Epithelial cell of esophagus (primary cell): Measurements from ENCODE around the gene SIPA1.
A peak's percentile ranks its signal among the peaks of the same experiment; 100 is the strongest.
"Not testable (repeated sequence)": the region's sequence is repeated elsewhere in the genome, so short reads cannot be mapped to it uniquely, and the experiment has no call there.

ENCODE experiments used
- DNase-seq: peaks from one replicate; pipeline ENCODE4 v3.0.0; 2010; ENCODE audit warnings: low read depth
- H3K4me3 ChIP-seq: 2 replicates; pipeline ENCODE4 v1.5.1; 2011; ENCODE audit warnings: mild to moderate bottlenecking, low read length, control low read depth
- CTCF ChIP-seq: IDR thresholded peaks from 2 replicates; pipeline ENCODE4 v1.5.1; 2011; ENCODE audit warnings: low read depth, mild to moderate bottlenecking, low read length, control low read depth, inconsistent platforms; ENCODE audit not compliant: insufficient read depth; ENCODE audit errors: missing control alignments

Gene SIPA1

GRCh38 chr11:65658174-65659021 lies 20.5 kb downstream of the SIPA1 start:
- TF ChIP-seq CTCF = no peak
- no peak for DNase-seq
- no peak overlapping the region for H3K4me3 ChIP-seq

- DNase-seq = no peak
Observed at GRCh38 chr11:65660038-65660437, 22.1 kb downstream of the SIPA1 start.

GRCh38 chr11:65660908-65661307 lies 23.0 kb downstream of the SIPA1 start:
- not testable (repeated sequence) for H3K4me3 ChIP-seq, DNase-seq

More at GRCh38 chr11:65660038-65660437, 22.1 kb downstream of the SIPA1 start:
- H3K4me3 ChIP-seq = no peak overlapping the region
- TF ChIP-seq CTCF = no peak

GRCh38 chr11:65661599-65662246 lies 23.8 kb downstream of the SIPA1 start:
- peak overlapping the region; percentile 99 for H3K4me3 ChIP-seq
- TF ChIP-seq CTCF = no peak
- no peak for DNase-seq

GRCh38 chr11:65662247-65662798 lies 24.4 kb downstream of the SIPA1 start:
- DNase-seq = no peak
- TF ChIP-seq CTCF = no peak
- peak overlapping the region; percentile 99 for H3K4me3 ChIP-seq

GRCh38 chr11:65662799-65663638 lies 25.1 kb downstream of the SIPA1 start, which contains the start of gene RELA:
RELA (minus strand) TSS chr11:65662916; CDS start chr11:65662832, 84 bp downstream.
- peak; percentile 96 for DNase-seq
- peak within 1 kb of the TSS; percentile 99 for H3K4me3 ChIP-seq
- no peak for TF ChIP-seq CTCF
